Measurements from ENCODE around the gene PHACTR3.

PHACTR3 gene

DNA sequence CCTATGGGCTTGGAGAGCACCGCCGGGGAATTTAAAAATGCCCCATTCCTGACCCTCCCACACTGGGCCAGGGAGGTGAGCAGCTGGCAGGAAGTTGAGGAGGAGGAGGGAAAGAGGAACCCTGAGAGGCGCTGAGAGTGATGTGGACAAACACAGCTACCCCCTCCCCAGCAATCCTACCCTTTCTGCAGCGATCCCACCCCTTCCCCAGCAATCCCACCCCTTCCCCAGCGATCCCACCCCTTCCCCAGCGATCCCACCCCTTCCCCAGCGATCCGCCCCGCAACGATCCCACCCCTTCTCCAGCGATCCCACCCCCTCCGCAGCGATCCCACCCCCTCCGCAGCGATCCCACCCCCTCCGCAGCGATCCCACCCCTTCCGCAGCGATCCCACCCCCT, 217.4 kb downstream of the PHACTR3 start:
- no peak for DNase-seq

DNA sequence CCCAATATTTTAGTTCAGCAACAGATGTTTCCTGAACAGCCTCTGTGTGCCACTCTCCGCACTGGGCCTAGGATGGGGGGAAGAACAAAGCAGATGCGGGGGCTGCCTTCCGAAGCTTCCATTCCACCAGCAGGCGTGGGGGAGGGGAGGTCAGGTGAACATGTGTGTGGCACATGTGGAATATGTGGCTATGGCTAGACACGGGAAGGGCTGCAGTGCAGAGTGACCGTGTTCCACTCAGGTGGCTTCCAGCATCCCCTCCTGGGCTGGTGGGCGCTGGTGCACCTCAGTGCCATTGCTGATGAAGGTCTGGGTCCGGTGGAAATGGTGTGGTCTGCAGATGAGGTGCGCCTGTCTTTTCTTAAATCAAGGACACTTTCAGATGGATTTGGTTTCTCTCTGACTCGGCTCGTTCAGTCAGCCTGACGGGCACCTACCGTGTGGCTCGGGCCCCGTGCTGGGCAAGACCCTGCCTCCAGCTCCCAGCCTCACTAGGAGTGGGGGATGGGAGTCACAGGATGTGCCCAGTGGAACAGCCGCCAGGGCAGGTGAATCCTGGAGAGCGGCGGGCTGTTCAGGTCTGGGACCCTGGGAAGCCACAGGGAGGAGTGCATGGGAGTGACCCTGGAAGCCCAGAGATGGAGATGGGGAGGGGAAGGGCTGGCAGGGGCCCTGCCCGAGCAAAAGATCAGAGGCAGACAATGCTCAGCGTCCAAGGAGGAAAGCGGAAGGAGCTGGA, 218.1 kb downstream of the PHACTR3 start:
- DNase-seq: no peak

DNA sequence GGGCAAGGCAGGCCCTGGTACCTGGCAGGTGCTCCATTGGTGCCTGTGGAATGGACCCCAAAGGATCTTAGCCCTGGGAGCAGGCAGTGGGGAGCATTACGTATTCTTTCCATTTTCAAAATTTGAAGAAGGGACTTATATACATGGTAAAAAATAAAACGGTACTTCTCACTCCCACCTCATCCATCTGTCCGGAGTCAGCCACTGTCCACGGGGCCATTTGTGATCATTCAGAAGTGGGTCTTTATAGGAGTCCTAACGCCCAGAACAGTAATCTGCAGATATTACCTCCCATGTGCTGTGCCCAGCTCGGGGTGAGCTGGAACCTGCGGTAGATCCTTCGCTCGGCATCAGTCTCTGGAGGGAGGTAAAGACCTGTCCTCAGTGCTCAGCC, 218.7 kb downstream of the PHACTR3 start:
- DNase-seq: no peak

DNA sequence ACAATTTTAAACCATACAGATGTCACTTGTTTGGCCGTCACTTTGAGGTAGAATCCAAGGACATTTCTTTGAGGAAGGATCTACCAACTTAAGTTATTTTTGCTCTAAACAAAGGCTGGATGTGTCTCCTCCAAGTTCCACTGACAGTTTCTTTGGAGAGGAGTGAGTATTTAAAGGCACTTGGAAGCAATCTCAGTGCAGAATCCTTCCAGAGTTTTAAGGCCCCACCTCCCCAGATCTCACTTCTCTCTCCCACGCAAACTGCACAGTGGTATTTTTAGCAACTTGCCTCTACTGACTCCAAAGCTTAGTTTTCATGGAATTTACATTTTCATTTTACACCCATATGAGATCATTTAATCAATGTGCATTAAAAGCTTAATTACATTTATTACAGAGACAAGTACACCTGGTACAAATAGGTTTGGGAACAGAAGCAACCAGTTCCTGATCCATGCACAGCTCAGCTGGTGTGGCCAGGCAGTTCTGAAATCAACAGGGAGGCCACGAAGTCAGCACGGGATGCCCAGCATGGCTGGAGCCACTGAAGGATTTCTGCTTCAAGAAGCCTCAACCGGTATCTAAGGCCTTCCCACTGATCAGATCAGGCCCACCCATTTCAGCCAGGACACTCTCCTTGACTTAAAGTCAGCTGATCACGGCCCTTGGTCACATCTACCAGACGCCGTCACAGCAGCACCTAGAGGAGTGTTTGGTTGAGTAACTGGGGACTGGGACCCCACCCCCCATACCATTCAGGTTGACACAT, 219.3 kb downstream of the PHACTR3 start:
- no peak for DNase-seq

DNA sequence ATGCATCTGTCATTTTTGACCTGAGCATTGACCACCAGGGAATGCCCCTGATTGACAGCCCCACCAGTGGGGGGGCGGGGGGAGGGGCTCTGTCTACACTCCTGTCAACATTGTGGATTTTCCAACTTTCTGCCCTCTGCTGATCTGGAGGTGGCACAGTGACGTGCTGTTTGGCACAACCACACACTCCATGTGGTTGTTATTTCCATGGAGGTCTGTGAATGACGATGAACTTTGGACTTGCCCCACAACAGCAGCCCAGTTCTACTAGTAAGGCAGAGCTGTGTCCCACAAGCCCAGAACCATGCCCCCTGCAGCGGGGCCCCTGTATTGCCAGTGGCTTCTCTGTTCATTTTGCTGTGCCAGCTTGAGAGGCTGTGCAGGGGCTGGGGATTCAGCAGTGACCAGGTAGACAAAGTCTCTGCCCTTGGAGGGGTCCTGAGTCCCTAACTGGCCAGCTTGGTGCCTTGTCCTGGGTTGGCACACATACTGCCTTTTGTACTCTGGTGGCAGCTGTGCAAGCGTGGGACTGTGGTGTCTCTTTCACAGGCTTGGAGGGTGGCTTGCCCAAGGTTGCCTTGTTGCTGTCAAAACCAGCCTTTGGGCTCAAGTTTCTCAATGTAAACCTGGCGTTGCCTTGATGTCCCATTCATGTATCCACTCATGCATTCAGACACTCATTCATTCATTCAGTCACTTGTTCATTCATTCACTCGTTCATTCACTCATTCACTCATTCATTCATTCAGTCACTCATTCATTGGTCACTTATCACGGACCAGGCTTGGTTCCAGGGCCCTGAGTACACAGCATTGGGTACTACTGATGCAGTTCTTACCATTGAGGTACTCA, 220.6 kb downstream of the PHACTR3 start:
- DNase-seq: peak in 1 of 2 donors; percentile 5

DNA sequence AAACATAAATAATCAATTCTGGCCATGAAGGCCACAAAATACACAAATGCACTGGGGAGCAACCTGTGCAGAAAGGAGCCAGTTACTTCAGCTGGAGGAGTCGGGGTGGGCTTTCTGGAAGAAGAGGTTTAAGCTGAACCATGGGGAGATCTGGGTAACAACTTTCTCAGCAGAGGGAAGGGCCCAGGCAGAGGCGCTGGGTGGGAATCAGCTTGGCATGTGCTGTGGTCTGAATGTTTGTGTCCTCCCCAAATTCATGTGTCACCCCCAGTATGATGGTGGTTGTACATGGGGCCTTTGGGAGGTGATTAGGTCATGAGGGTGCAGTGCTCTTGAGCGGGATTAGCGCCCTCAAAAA, 221.2 kb downstream of the PHACTR3 start:
- DNase-seq: no peak

DNA sequence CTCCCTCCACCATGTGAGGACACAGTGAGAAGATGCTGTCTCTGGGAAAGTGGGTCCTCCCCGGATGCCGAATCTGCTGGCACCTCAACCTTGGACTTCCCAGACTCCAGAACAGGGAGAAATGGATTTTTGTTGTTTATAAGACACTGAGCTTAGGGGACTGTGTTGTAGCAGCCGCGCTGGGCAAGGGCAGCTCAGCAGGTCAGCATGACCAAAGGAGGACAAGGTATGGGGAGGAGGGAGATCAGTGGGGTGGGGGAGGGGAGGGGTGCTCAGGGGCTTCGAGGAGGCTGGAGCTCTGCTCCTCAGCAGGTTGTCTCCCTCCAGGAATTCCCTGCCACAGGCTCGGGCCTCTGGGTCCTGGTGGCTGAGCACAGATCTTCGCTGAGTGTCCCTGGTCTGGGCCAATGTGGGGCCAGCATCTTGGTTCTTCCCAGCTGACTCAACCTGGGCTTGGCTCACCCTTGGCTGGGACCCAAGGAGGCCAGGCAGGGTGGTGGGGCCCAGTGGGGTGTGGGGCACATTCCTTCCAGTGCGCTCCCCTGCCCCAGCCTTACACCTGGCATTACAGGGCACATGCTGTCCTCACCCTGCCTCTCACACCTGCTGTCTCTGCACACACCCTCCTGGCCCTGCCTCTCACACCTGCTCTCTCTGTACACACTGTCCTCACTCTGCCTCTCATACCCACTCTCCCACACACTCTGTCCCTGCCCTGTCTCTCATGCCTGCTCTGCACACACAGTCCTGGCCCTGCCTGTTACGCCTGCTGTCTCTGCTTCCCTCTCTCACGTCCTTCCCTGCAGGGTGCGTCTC, 221.8 kb downstream of the PHACTR3 start:
- DNase-seq: no peak

DNA sequence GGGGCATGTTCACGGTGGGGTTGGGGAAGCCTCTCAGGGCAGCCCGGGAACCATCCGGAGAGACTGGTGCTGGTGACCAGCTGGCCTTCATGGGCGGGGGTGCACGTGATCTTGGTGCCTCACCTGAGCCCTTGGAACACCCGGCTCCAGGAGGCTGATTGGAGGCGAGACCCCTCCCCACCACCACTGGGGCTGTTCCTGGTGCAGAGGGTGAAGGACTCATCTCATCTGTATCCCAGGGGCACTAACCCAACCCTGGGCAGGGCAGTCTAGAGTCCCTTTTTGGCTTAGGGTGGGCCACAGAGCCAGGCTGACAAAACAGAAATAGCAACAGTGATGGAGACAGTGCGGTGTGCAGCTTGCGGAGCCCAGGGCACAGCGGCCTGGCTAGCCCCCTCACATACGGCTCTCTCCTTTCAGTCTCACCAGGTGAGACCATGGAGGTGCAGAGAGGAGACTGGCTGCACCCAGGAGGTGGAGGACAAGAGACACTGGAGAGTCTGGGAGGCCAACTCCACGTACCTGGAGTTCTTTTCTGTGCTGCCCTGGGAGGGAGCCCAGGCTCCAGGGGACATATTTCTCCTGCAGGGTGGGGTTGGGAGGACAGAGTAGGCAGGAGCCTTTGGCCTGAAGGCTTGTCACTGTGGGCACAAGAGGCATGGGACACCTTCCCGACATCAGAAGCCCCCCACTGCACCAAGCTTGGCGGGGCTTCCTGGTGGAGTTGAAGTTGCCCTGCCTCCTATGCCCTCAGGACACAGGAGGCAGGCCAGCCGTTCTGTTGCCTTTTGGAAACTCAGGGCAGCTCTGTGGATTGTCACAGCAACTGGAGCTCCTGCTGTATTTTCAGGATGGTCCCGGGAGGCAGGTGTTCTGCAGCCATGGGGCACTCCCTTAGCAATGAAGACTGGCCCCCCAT, 223.1 kb downstream of the PHACTR3 start:
- no peak for DNase-seq

DNA sequence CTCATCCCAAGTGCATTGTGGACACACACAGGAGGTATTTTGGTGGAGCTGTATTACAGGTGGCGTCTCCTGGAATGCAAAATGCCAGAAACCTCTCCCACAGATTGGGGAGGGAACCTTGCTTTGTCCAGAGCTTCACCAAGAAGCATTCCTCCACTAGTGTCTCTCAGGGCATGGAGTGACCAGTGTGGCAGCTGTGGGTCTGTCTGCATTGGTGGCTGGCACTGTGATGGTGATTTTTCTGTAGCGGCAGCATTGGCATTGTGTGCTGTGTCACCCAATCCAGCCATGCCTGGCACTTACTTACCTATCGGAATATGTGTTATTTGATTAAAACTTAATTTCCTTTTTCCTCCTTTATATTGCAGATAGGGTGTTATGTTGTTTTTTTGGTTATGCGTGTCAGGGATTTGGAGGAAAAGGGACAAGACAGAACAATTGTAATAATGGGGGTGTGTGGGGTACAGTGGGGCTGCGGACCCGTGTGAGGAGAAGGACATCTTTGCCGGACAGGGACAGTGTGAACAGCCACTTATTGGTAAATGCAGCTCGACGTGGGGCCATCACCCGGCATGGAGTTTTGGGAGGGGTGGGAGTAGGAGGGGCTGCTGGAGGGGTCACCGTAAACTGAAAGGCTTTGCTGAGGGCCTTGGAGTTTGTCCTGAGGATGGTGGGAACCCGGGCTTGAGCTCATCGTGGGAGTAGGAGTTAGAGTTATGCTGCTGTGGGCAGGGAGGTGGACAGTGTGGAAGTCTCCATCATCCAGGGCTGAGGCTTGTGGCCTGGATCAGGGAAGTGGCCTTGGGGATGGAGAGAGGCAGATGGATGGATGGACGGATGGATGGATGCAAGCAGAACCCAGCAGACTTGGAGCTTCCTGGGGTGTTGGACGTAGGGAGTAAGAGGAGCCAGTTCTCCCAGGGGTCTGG, 224.0 kb downstream of the PHACTR3 start:
- DNase-seq: no peak

DNA sequence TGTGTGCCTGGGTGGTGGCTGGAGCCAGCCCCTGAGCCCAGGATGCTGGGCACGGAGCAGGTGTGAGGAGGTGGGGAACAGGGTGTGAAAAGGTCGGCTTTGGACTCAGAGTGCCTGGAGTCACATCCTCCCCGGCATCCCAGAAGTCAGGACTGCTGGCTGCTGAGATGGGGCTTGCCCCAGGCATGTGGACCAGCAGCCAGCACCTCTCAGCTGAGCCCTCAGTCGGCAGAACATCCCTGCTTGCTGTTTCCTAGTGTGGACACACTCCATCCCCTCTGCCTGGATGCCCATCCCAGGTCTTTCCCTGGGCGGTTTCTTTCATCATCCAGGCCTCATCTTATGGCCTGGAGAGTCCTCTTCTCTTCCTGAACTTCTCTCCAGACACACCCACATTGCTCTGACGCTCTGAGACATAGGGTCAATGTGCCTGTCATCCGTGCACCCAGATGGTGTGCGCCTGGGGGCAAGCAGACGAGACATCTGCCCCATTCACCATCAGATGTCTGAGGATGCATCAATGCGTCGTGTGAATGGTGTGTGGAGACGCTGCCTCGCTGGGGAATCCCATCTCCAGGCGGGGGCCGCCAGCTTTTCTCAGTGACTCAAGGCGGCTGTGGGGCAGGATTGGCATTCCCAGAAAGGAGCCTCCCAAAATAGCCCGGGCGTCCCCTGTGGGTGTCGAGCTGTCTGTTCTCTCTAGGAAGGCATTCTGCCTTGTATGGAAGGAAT, 224.9 kb downstream of the PHACTR3 start:
- DNase-seq: no peak

DNA sequence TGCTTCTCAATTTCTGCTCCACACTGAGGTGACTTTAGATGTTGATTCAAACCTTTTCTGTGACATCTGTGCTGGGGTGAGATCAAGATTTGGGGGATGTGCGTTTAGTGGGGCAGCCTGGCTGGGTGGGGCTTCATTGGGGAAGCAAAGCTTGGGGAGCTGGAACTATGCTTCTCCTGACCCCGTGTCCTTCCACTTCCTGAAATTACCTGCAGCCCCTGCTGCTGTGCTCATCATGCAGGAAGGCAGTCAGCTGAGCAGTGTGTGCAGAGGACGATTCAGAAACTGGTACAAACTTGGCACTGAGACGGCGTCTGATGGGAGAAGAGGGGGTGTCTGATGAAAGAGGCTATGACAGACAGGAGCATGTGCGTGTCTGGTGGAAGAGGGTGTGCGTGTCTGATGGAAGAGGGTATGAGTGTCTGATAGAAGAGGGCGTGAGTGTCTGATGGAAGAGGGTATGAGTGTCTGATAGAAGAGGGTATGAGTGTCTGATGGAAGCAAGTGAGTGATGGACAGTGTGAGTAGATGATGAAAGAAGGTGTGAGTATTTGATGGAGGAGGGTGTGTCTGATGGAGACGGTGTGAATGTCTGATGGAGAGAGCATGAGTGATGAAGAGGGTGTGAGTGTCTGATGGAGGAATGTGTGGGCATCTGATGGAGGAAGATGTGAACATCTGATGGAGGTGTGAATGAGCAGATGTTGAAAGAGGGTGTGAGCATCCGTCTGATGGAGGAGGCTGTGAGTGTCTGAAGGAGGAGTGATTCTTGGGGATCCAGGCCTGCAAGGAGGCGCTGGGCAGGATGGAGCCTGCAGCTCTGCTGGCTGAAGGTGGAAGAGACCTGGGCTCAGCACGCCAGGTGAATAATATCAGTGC, 225.7 kb downstream of the PHACTR3 start:
- no peak for DNase-seq

DNA sequence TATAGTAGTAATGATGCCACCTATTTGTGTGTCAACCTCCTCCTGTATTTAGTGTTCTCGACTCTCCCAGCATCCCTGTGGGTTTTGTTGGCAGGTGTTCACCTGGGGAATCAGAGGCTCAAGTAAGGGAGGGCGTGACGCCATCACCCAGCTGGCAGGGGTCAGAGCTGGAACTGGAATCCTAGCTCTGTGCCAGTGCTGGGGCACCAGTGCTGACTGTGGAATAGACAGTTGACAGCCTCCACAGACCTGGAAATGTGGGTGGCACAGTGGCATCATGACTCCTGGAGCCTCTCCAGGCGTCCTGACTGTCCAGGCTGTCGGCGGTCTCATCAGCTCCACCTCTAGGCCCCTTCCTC, 226.3 kb downstream of the PHACTR3 start:
- DNase-seq: no peak

DNA sequence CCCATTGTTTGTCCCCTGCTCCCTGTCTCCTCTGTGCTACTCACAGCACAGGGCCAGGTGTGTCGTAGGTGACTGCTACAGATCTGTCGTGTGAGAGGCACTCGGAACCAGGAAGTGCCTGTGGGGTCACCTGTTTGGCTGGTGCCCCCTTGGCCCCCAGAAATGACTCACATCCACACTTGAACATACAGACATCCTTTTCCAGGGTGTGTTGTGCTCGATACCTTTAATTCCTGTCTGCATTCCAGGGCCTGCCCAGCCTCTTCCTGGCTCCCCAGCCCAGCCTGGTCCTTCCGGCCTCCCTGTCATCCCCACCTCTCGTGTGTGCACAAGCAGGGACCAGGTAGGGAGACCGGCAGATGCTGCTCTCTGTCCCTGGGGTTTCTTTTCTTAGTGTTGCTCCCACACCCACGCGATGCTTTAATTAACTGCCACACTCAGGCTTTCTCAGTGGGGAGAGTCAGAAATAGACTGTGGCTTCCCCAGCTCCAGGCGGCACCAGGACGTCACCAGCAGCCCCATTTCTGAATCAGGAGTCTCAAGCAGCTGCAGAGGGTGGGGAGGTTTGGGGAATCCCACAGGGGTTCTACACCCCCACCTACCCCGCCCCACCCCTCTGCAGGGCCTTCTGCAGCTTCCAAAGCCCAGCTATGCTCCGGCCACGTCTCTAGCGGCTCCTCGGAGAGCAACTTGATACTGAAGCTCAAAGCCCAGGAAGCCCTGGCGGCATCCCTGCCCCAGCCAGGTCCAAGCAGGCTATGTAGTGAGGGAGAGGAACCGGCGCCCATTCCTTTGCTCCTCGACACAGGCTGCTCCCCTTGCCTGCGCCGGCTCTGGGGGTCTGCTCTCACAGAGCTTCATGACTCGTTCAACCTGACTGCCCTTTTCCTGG, 226.9 kb downstream of the PHACTR3 start:
- DNase-seq: no peak

DNA sequence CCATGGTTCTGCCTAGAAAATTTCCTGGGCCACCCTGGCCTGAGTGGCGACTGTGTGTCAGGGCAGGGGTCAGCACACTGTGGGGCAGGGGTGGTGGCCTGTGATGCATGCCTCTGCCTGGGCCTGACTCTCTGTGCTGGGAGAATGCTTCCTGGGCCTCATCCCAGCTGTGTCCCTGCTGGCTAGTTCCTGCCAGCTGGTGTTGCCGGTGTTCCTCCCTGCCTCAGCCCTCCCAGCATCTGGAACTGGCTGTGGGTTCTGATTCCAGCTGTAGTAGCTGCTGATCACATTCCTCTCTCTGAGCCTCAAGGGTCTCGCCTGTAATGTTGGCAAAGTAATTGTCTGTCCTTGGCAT, 227.6 kb downstream of the PHACTR3 start:
- DNase-seq: no peak

DNA sequence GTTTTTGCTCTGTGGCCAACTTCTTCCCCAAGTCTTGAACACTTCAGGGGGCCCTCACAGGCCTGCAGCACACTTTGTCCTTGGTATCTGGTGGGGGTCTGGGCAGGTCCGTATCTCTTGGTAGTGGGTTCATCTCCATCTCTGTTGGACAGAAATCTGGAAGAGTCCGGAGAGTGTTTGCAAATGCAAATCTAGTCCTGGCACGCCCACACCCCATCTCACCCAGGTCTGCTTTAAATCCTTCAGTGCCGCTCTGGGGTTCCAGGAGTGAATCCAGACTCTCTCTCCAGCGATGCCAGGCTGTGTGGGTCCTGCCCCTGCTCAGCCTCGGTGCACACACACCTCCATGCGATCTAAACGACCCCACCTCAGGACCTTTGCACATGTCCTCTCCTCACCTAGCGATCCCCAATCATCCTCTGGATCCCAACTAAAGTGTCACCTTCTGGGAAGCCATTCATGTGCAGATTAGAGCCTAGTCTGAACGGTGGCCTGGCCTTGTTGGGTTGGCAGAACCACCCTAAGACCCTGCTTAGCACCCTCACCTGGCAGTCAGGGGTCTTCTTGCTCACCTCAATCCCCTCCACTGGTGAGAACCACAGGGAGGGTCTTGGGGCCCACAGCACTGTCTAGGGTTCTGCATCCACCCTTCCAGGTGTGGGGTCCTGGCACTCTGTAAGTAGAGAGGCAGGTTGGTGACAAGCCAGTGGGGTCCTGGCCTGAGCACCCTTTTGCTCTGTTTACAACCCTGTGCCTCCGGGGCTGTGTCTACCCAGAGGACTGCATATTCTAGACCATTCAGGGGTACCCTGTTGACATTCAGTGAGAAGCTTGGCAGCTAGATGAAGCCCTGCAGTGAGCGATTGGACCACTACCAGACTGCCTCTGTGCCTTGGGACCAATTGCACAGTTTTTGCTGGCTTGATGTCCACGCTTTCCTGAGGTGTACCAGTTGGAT, 228.3 kb downstream of the PHACTR3 start:
- DNase-seq: no peak

DNA sequence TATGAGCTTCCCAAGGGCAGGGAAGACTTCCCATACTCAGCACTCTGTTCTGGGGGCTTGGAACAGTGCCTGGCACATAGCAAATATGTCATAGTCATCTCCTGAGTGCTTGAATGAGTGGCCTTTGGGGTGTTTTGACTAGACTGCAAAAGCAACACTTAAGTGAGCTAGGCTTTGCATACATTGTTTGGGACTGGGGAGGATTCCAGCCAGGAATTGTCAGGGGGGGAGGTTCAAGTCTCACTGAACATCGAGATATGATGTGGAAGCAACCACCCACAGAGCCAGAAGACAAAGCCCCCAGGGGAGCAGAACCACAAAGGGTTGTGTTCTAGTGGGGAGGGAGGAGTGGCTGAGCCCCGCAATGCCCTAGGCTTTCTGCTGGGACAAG, 230.7 kb downstream of the PHACTR3 start:
- DNase-seq: no peak
